AG09319 (cell line): ENCODE data around the gene LINC00237.

ENCODE experiments used
- DNase-seq: peaks from one replicate; pipeline ENCODE4 v3.0.0-alpha.2; 2010; ENCODE audit warnings: low read depth; ENCODE audit errors: extremely low read depth
- CTCF ChIP-seq: IDR thresholded peaks from 2 replicates; pipeline ENCODE4 v1.5.1; 2011; ENCODE audit warnings: low read depth, mild to moderate bottlenecking, inconsistent platforms, low read length, moderate library complexity

Gene LINC00237

DNA sequence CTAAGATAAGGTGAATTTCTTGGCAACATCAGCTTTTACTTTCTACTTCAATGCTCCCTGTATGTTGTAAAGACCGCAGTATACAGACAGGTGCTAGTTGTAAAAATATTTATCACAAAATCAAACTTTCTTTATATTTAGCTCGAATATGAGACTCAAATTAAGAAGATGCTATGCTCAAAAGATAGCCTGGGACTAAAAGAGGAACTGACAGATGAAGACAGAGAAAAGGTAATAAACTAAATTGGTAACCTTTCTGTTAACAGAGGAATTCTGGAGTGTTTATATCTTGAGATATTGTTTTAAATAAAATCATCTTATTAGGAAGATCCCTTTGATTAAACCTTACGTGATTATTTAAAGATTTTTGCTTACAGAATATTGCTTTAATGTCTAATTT, 39.3 kb upstream of the LINC00237 start:
- no peak for DNase-seq
- TF ChIP-seq CTCF: no peak

GRCh38 chr20:21143194-21143890, 37.2 kb upstream of the LINC00237 start:
- no peak for TF ChIP-seq CTCF
- DNase-seq: no peak

DNA sequence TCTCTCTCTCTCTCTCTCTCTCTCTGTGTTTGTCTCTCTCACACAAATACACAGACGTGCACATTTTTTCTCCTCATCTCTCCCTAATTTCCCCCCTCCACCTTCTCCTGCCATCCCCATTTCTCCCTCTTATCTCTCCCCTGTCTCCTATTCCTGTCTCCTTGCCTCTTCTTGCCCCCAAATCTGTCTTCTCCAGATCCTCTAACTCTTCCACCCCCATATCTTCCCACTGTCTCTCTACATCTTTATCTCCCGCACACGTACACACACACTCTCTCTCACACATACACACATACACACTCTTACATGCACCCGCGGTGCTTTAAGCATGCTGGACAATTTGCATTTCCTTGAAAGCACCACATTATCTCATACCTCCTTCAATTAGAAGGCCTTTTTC, 35.7 kb upstream of the LINC00237 start:
- no peak for TF ChIP-seq CTCF

GRCh38 chr20:21139881-21140566, 33.9 kb upstream of the LINC00237 start:
- DNase-seq: no peak
- TF ChIP-seq CTCF: no peak

More for the DNA sequence above, 35.7 kb upstream of the LINC00237 start:
- no peak for DNase-seq

DNA sequence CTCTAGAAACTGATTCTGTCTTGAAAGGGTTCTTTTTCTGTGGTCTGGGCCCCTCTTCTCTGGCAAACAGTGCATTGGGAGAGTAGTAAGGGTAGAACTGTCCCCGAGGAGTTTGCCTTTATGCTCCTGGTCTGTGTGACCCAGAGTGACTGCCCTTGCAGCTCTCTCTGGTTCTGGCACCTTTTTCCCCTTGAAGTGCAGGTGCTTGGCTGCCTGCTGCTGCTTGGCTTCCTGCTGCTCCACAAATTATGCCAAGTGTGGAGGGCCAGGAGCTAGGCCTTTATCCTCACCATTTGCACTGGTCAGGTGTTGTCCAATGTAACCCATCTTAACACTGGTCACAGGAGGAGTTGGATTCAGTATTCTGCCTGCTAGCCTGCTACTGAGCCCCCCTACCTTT, 30.9 kb upstream of the LINC00237 start:
- DNase-seq: no peak
- no peak for TF ChIP-seq CTCF

DNA sequence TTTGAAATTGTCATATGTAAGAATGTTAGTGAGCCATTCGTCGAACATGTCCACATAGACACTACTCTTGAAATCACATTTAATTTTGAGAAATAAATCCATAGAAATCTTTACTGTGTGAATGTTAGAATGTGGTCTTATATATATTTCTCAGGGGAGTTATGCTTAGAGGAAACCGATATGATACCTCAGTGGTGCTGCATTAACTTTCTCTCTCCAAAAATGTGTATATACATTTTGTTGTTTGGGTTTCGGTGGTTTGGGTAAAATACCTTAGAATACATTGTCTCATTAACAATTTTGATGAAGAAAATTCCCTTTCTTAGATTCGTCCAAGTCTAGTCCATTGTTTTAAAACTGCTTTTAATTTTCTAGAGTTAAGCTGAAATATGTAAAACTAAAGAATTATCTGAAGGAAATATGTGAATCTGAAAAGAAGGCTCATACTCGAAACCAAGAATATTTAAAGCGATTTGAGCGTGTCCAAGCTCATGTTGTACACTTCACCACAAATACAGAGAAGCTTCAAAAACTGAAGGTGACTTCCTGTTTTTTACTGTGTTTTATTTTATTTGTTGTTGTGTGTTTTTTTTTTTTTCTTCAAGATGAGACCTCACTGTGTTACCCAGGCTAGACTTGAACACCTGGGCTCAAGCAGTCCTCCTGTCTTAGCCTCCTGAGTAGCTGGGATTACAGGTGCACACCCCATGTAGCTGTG, 30.0 kb upstream of the LINC00237 start:
- no peak for TF ChIP-seq CTCF

GRCh38 chr20:21134883-21135493, 28.8 kb upstream of the LINC00237 start:
- DNase-seq: no peak
- no peak for TF ChIP-seq CTCF

More for the DNA sequence above, 30.0 kb upstream of the LINC00237 start:
- no peak for DNase-seq
